ENCODE results near the gene NEO1.

NEO1 gene

GRCh38 chr15:73110201-73110600 is 57.9 kb downstream of the NEO1 start:
- H3K4me1 ChIP-seq (ENCODE audit: insufficient read depth, low read length, severe bottlenecking): no peaks in the 10 kb centered on the region
- no peaks in the 10 kb centered on the region for H3F3A ChIP-seq (ENCODE audit: insufficient read depth, low read length)
- H3K79me2 ChIP-seq (ENCODE audit: insufficient read depth, low read length): no peaks in the 10 kb centered on the region
- H3K36me3 ChIP-seq (ENCODE audit: insufficient read depth, low read length): no peaks in the 10 kb centered on the region
- no peaks in the 10 kb centered on the region for H3K27me3 ChIP-seq (ENCODE audit: insufficient read depth, low read length)
- no peaks in the 10 kb centered on the region for H4K20me1 ChIP-seq (ENCODE audit: insufficient read depth, low read length)
- no peak overlapping the region for H3K27ac ChIP-seq (ENCODE audit: low read depth, low read length, poor library complexity, severe bottlenecking)
- H2AFZ ChIP-seq (ENCODE audit: low read length): no peak overlapping the region
- H3K4me2 ChIP-seq (ENCODE audit: low read length): no peak overlapping the region
- H3K4me3 ChIP-seq (ENCODE audit: low read depth, low read length, poor library complexity, severe bottlenecking): no peak overlapping the region
- H3K9me2 ChIP-seq (ENCODE audit: low read depth, low read length): no peaks in the 10 kb centered on the region
- TF ChIP-seq CTCF (IDR thresholded peaks at IDR 0.05; ENCODE audit: low read length) (no peak), EZH2 (IDR thresholded peaks at IDR 0.05; ENCODE audit: borderline replicate concordance, low read length) (no peak)
- no peak overlapping the region for H3K9ac ChIP-seq (ENCODE audit: low read length)
- no peaks in the 10 kb centered on the region for H3K9me3 ChIP-seq (ENCODE audit: low read length)

DNA sequence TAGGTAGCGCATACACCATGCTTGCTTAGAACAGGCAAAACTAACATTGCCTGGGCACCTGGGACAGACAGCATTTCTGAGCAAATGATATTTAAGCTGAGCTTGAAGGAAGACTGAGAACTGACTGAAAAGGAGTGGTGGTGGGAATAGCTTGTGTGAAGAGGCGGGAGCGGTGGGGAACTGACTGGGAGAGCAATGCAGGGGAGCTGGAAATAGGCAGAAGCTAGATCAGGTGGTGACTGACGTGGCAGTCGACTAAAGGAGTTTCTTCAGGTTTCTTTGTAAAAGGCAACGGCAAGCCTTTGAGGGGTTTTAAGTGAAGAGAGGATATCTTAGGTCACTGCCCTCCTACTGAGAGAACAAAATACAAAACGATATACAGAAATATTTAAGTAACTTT is 61.8 kb downstream of the NEO1 start:
- Histone ChIP-seq H3K9me3 (ENCODE audit: low read length) (no peaks in the 10 kb centered on the region), H3K4me2 (ENCODE audit: low read length) (no peak overlapping the region), H3K36me3 (ENCODE audit: insufficient read depth, low read length) (no peaks in the 10 kb centered on the region), H3K27me3 (ENCODE audit: insufficient read depth, low read length) (no peaks in the 10 kb centered on the region), H2AFZ (ENCODE audit: low read length) (no peak overlapping the region), H3K27ac (ENCODE audit: low read depth, low read length, poor library complexity, severe bottlenecking) (no peak overlapping the region), H4K20me1 (ENCODE audit: insufficient read depth, low read length) (no peaks in the 10 kb centered on the region), H3K79me2 (ENCODE audit: insufficient read depth, low read length) (no peaks in the 10 kb centered on the region), H3K9ac (ENCODE audit: low read length) (no peak overlapping the region), H3K4me1 (ENCODE audit: insufficient read depth, low read length, severe bottlenecking) (no peaks in the 10 kb centered on the region), H3K4me3 (ENCODE audit: low read depth, low read length, poor library complexity, severe bottlenecking) (no peak overlapping the region), H3F3A (ENCODE audit: insufficient read depth, low read length) (no peaks in the 10 kb centered on the region), H3K9me2 (ENCODE audit: low read depth, low read length) (no peaks in the 10 kb centered on the region)
- TF ChIP-seq CTCF (IDR thresholded peaks at IDR 0.05; ENCODE audit: low read length) (no peak), EZH2 (IDR thresholded peaks at IDR 0.05; ENCODE audit: borderline replicate concordance, low read length) (no peak)

DNA sequence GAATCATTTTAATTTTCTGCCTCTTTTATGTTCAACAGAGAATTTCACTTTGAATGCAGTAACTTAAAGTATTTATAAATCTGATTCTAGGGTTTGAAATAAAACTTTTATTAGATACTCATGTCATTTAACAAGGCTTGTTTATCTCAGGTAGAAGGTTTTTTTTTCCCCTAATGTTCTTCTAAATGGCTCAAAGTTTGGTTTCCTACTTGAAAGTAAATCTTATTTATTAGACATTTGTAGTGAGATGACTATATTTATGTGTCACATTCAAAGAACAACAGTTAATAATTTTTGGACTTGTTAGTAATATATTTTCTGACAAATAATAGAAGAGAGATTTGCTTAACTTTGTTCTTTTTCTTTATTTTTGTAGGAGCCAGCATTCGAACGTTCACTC is 63.9 kb downstream of the NEO1 start:
- no peak overlapping the region for H3K9ac ChIP-seq (ENCODE audit: low read length)
- no peak for TF ChIP-seq CTCF (IDR thresholded peaks at IDR 0.05; ENCODE audit: low read length)
- no peak for TF ChIP-seq EZH2 (IDR thresholded peaks at IDR 0.05; ENCODE audit: borderline replicate concordance, low read length)
- no peaks in the 10 kb centered on the region for H4K20me1 ChIP-seq (ENCODE audit: insufficient read depth, low read length)
- no peaks in the 10 kb centered on the region for H3K9me2 ChIP-seq (ENCODE audit: low read depth, low read length)
- H3K27ac ChIP-seq (ENCODE audit: low read depth, low read length, poor library complexity, severe bottlenecking): no peak overlapping the region
- H3K36me3 ChIP-seq (ENCODE audit: insufficient read depth, low read length): no peaks in the 10 kb centered on the region
- H3K4me2 ChIP-seq (ENCODE audit: low read length): no peak overlapping the region
- no peaks in the 10 kb centered on the region for H3K9me3 ChIP-seq (ENCODE audit: low read length)
- H2AFZ ChIP-seq (ENCODE audit: low read length): no peak overlapping the region
- H3K79me2 ChIP-seq (ENCODE audit: insufficient read depth, low read length): no peaks in the 10 kb centered on the region
- H3K27me3 ChIP-seq (ENCODE audit: insufficient read depth, low read length): no peaks in the 10 kb centered on the region
- no peak overlapping the region for H3K4me3 ChIP-seq (ENCODE audit: low read depth, low read length, poor library complexity, severe bottlenecking)
- no peaks in the 10 kb centered on the region for H3K4me1 ChIP-seq (ENCODE audit: insufficient read depth, low read length, severe bottlenecking)
- H3F3A ChIP-seq (ENCODE audit: insufficient read depth, low read length): no peaks in the 10 kb centered on the region

Data from OCI-LY1 (cell line).